ENCODE data around the gene CCDC177.

GRCh38 chr14:69587389-69587788, 12.7 kb upstream of the CCDC177 start:
- TF ChIP-seq CTCF (IDR thresholded peaks at IDR 0.05) (no peak), EP300 (IDR thresholded peaks at IDR 0.05) (no peak), RAD21 (conservative IDR thresholded peaks at IDR 0.05 in 1 of 2, IDR thresholded peaks at IDR 0.05 in 1 of 2) (no peak), FOSB (CRISPR knock-in tag; IDR thresholded peaks at IDR 0.05) (no peak), POLR2A (IDR thresholded peaks at IDR 0.05; ENCODE audit: low read length) (no peak), ZNF302 (CRISPR knock-in tag; IDR thresholded peaks at IDR 0.05) (no peak), NR3C1 (IDR thresholded peaks at IDR 0.05) (no peak), ZC3H11A (IDR thresholded peaks at IDR 0.05) (no peak), TP53 (CRISPR knock-in tag; IDR thresholded peaks at IDR 0.05) (no peak)
- TF ChIP-seq, protein P1, sequence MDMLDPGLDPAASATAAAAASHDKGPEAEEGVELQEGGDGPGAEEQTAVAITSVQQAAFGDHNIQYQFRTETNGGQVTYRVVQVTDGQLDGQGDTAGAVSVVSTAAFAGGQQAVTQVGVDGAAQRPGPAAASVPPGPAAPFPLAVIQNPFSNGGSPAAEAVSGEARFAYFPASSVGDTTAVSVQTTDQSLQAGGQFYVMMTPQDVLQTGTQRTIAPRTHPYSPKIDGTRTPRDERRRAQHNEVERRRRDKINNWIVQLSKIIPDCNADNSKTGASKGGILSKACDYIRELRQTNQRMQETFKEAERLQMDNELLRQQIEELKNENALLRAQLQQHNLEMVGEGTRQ (IDR thresholded peaks at IDR 0.05) = no peak
